ENCODE data around the gene RNASE12.

DNA sequence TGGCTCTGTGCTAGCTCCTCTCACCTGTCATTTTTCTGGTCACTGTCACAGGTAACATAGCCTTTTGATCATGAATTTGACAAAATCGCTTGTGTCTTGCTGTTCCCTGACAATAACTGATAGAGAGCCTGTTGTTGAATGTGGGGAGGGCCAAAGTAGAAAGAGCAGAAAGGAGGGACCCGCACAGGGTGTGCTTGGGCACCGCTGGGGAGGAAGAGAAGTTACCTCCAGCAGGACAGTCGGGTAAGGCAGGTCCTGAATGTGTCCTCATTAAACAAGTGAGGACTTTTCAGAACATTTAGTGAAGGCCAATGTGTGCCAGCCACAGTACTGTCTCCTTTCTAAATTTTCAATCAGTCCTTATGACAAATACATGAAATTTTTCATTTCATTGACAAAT, at the start of gene RNASE12:
- TF ChIP-seq, protein P1, sequence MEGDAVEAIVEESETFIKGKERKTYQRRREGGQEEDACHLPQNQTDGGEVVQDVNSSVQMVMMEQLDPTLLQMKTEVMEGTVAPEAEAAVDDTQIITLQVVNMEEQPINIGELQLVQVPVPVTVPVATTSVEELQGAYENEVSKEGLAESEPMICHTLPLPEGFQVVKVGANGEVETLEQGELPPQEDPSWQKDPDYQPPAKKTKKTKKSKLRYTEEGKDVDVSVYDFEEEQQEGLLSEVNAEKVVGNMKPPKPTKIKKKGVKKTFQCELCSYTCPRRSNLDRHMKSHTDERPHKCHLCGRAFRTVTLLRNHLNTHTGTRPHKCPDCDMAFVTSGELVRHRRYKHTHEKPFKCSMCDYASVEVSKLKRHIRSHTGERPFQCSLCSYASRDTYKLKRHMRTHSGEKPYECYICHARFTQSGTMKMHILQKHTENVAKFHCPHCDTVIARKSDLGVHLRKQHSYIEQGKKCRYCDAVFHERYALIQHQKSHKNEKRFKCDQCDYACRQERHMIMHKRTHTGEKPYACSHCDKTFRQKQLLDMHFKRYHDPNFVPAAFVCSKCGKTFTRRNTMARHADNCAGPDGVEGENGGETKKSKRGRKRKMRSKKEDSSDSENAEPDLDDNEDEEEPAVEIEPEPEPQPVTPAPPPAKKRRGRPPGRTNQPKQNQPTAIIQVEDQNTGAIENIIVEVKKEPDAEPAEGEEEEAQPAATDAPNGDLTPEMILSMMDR (IDR thresholded peaks at IDR 0.05; ENCODE audit: low read length) = no peak
- TF ChIP-seq EZH2phosphoT487 (IDR thresholded peaks at IDR 0.05; ENCODE audit: low read length) (no peak), EZH2 (optimal IDR thresholded peaks at IDR 0.05; ENCODE audit: low read depth, low read length) (no peak)
